HepG2 (cell line): ENCODE measurements around the gene SYT8. TPM values are rescaled to one million over a fixed set of nuclear protein-coding genes. Genes with fewer than 3 reads are reported as not detected.

Experiments
- ARNT2 ChIP-seq: sonication (generic); formaldehyde crosslinking; IDR thresholded peaks from 2 replicates; pipeline ENCODE4 v1.8.0; 2022; ENCODE audit warnings: mild to moderate bottlenecking, low read depth, missing genetic modification reagents, moderate library complexity
- ELF1 ChIP-seq: sonication (generic); formaldehyde crosslinking; IDR thresholded peaks from 2 replicates; pipeline ENCODE4 v1.4.0; 2020; ENCODE audit warnings: missing genetic modification reagents
- MED8 ChIP-seq: sonication (generic); formaldehyde crosslinking; IDR thresholded peaks from 2 replicates; pipeline ENCODE4 v1.8.1; 2023; ENCODE audit warnings: mild to moderate bottlenecking, missing genetic modification reagents; ENCODE audit not compliant: insufficient replicate concordance
- RCOR2 ChIP-seq: IDR thresholded peaks from 2 replicates; pipeline ENCODE4 v1.6.1; 2016; ENCODE audit warnings: missing biosample characterization, missing genetic modification reagents
- SOX13 ChIP-seq, 3 experiments: fragments of 450-650 bp in 1 of 3; sonication (generic) in 1 of 3; formaldehyde crosslinking in 1 of 3; IDR thresholded peaks in 2 of 3; conservative IDR thresholded peaks in 1 of 3; 2 replicates each; pipeline versions ENCODE4 v1.5.0 to v1.6.1; 2016 to 2020; ENCODE audit warnings: antibody characterized with exemption in 1 of 3, mild to moderate bottlenecking in 1 of 3, missing compliant biosample characterization in 1 of 3, missing genetic modification reagents in 1 of 3, moderate library complexity in 1 of 3
- SRSF4 ChIP-seq: fragments of 200-400 bp; formaldehyde crosslinking; IDR thresholded peaks from one replicate; pipeline ENCODE4 v1.6.1; 2018; ENCODE audit warnings: mild to moderate bottlenecking, low read depth, low read length, moderate library complexity; ENCODE audit not compliant: poor library complexity, severe bottlenecking
- TCF7L2 ChIP-seq: IDR thresholded peaks from 2 replicates; pipeline ENCODE4 v1.6.1; 2011; ENCODE audit warnings: mild to moderate bottlenecking, low read depth, low read length, moderate library complexity
- TOE1 ChIP-seq: sonication (generic); formaldehyde crosslinking; IDR thresholded peaks from 2 replicates; pipeline ENCODE4 v1.4.0; 2020; ENCODE audit warnings: mild to moderate bottlenecking, missing genetic modification reagents
- WIZ ChIP-seq: sonication (generic); formaldehyde crosslinking; IDR thresholded peaks from 2 replicates; pipeline ENCODE4 v1.5.1; 2020; ENCODE audit warnings: mild to moderate bottlenecking, missing genetic modification reagents
- ZBTB3 ChIP-seq: sonication (generic); formaldehyde crosslinking; IDR thresholded peaks from 2 replicates; pipeline ENCODE4 v1.4.0; 2020; ENCODE audit warnings: low read depth, mild to moderate bottlenecking, moderate library complexity, missing genetic modification reagents, borderline replicate concordance
- ZMYM3 ChIP-seq: sonication (generic); formaldehyde crosslinking; IDR thresholded peaks from 2 replicates; pipeline ENCODE4 v1.5.1; 2020; ENCODE audit warnings: mild to moderate bottlenecking, missing genetic modification reagents
- ZNF260 ChIP-seq: sonication (generic); formaldehyde crosslinking; IDR thresholded peaks from 2 replicates; pipeline ENCODE4 v1.4.0; 2020; ENCODE audit warnings: missing genetic modification reagents, low read depth, mild to moderate bottlenecking, borderline replicate concordance
- ZNF350 ChIP-seq: sonication (generic); formaldehyde crosslinking; IDR thresholded peaks from 2 replicates; pipeline ENCODE4 v1.4.0; 2020; ENCODE audit warnings: mild to moderate bottlenecking, low read depth, missing genetic modification reagents, borderline replicate concordance
- ZNF569 ChIP-seq: sonication (generic); formaldehyde crosslinking; IDR thresholded peaks from 2 replicates; pipeline ENCODE4 v1.5.0; 2020; ENCODE audit warnings: mild to moderate bottlenecking, missing genetic modification reagents, moderate library complexity, borderline replicate concordance
- ZNF598 ChIP-seq: sonication (generic); formaldehyde crosslinking; IDR thresholded peaks from 2 replicates; pipeline ENCODE4 v1.5.1; 2020; ENCODE audit warnings: mild to moderate bottlenecking, missing genetic modification reagents, borderline replicate concordance
- ZNF816 ChIP-seq: sonication (generic); formaldehyde crosslinking; IDR thresholded peaks from 2 replicates; pipeline ENCODE4 v1.8.0; 2022; ENCODE audit warnings: missing genetic modification reagents, mild to moderate bottlenecking, borderline replicate concordance
- ZNF839 ChIP-seq: sonication (generic); formaldehyde crosslinking; IDR thresholded peaks from 2 replicates; pipeline ENCODE4 v1.4.0; 2020; ENCODE audit warnings: missing genetic modification reagents, mild to moderate bottlenecking, borderline replicate concordance
- ZNF878 ChIP-seq: sonication (generic); formaldehyde crosslinking; IDR thresholded peaks from 2 replicates; pipeline ENCODE4 v1.8.1; 2023; ENCODE audit warnings: mild to moderate bottlenecking, missing genetic modification reagents, moderate library complexity
- polyA plus RNA-seq, 8 experiments: library from polyadenylated mRNA; depleted of rRNA in 3 of 8; stranded (reverse) in 7 of 8; unstranded in 1 of 8; fragments of >200 nt; fragmentation: Illumina TruSeq in 4 of 8; extraction: Trizol in 4 of 8; gene quantifications; 2 replicates each; pipeline versions ENCODE4 v1.2.1 to v1.2.3, GENCODE V29; 2011 to 2016; ENCODE audit warnings: low read depth in 4 of 8, missing spikeins in 1 of 8, mixed read lengths in 1 of 8; ENCODE audit not compliant: insufficient read depth in 1 of 8
- total RNA-seq, 5 experiments: library from RNA; depleted of rRNA; stranded (reverse); fragments of >200 nt; fragmentation: Illumina TruSeq; extraction: Trizol; gene quantifications; 2 replicates each; pipeline ENCODE4 v1.2.3, GENCODE V29; 2016; ENCODE audit warnings: low read depth in 1 of 5
- TF ChIP-seq, protein P1 (sequence below): sonication (generic); formaldehyde crosslinking; IDR thresholded peaks from 2 replicates; pipeline ENCODE4 v1.4.0; 2020; ENCODE audit warnings: missing genetic modification reagents
- TF ChIP-seq, protein P2 (sequence below): sonication (generic); formaldehyde crosslinking; IDR thresholded peaks from 2 replicates; pipeline ENCODE4 v1.4.0; 2020; ENCODE audit warnings: mild to moderate bottlenecking, missing genetic modification reagents
- TF ChIP-seq, protein P3 (sequence below): sonication (generic); formaldehyde crosslinking; IDR thresholded peaks from 2 replicates; pipeline ENCODE4 v1.4.0; 2020; ENCODE audit warnings: mild to moderate bottlenecking, missing genetic modification reagents
- TF ChIP-seq, protein P4 (sequence below): sonication (generic); formaldehyde crosslinking; IDR thresholded peaks from 2 replicates; pipeline ENCODE4 v1.8.1; 2023; ENCODE audit warnings: missing genetic modification reagents, mild to moderate bottlenecking, borderline replicate concordance

The SYT8 gene
- total and polyA plus RNA-seq, 2 of the 13 experiments (the other 11 are each of a cell fraction or from before 2014, with no cell fraction given) = 0.60 to 2.3 TPM

DNA sequence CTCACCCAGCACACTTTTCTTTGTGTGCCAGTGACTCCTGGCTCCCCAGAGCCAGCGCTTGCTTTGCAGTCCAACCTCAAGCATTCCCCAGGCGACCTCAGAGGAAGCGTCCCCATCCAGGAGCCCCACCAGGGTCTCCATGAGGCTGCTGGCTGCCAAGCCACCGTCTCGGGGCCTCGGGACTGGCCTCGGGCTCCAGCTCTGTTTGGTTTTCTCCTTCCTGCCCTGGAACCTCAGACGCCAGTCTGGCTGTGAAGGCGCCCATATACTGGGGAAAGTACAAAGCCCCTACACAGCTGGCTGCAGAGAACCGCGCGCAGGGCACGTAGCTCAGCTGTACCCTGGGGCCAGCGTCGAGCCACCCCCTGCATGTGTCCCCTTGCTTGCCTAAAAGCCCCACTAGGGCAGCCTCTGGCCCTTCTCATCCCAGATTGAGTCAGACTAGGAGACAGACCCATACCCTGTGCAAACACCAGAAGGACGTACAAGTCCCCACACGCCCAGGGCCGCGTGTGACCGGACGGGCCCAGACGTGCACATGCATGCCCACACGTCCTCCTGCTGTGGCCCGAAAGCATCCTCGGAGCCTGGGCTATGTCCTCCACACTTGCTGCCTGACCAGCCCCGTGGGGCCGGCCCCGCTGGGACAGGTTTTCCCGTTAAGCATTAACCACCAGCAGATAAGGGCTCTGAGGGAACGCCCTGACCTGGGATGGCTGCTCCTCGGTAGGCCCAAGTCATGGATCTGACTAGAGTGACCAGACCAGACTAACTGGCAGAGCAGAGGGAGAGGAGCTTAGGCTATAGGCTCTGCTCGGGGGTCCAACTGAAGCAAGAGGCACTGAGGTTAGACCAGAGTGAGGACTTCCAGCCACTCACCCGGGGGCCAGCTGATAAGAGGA lies 4.2 kb upstream of the SYT8 start (continued):
- TF ChIP-seq, protein P1, sequence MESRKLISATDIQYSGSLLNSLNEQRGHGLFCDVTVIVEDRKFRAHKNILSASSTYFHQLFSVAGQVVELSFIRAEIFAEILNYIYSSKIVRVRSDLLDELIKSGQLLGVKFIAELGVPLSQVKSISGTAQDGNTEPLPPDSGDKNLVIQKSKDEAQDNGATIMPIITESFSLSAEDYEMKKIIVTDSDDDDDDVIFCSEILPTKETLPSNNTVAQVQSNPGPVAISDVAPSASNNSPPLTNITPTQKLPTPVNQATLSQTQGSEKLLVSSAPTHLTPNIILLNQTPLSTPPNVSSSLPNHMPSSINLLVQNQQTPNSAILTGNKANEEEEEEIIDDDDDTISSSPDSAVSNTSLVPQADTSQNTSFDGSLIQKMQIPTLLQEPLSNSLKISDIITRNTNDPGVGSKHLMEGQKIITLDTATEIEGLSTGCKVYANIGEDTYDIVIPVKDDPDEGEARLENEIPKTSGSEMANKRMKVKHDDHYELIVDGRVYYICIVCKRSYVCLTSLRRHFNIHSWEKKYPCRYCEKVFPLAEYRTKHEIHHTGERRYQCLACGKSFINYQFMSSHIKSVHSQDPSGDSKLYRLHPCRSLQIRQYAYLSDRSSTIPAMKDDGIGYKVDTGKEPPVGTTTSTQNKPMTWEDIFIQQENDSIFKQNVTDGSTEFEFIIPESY (CRISPR knock-in tag) = no peak
- TF ChIP-seq ZNF598 (CRISPR knock-in tag) = peak; percentile 83; the same call in 1 of the 2 replicates
- no peak for TF ChIP-seq ZBTB3
- TF ChIP-seq WIZ (CRISPR knock-in tag) = no peak
- TF ChIP-seq ELF1 = no peak
- TF ChIP-seq TOE1 (CRISPR knock-in tag) = no peak
- TF ChIP-seq ZNF839 = no peak
- peak; percentile 99 for TF ChIP-seq ZMYM3
- TF ChIP-seq, protein P2, sequence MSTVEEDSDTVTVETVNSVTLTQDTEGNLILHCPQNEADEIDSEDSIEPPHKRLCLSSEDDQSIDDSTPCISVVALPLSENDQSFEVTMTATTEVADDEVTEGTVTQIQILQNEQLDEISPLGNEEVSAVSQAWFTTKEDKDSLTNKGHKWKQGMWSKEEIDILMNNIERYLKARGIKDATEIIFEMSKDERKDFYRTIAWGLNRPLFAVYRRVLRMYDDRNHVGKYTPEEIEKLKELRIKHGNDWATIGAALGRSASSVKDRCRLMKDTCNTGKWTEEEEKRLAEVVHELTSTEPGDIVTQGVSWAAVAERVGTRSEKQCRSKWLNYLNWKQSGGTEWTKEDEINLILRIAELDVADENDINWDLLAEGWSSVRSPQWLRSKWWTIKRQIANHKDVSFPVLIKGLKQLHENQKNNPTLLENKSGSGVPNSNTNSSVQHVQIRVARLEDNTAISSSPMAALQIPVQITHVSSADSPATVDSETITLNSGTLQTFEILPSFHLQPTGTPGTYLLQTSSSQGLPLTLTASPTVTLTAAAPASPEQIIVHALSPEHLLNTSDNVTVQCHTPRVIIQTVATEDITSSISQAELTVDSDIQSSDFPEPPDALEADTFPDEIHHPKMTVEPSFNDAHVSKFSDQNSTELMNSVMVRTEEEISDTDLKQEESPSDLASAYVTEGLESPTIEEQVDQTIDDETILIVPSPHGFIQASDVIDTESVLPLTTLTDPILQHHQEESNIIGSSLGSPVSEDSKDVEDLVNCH = no peak
- TF ChIP-seq TCF7L2 = no peak
- TF ChIP-seq SOX13 (IDR thresholded peaks at IDR 0.05) = no peak; the same call in 1 of the 2 replicates
- TF ChIP-seq SOX13 (CRISPR knock-in tag; conservative IDR thresholded peaks at IDR 0.05 in 1 of 2, IDR thresholded peaks at IDR 0.05 in 1 of 2) = 0 out of 4 replicates have a peak, but pooled peaks of 1 of the 2 experiments have one; percentile 23
- no peak for TF ChIP-seq SRSF4
- TF ChIP-seq, protein P3, sequence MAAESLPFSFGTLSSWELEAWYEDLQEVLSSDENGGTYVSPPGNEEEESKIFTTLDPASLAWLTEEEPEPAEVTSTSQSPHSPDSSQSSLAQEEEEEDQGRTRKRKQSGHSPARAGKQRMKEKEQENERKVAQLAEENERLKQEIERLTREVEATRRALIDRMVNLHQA (CRISPR knock-in tag) = 0 out of 2 replicates have a peak, but pooled peaks have one; percentile 28
- no peak for TF ChIP-seq ZNF816
- TF ChIP-seq, protein P4, sequence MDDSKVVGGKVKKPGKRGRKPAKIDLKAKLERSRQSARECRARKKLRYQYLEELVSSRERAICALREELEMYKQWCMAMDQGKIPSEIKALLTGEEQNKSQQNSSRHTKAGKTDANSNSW (CRISPR knock-in tag) = no peak
- peak; percentile 82; the same call in 1 of the 2 replicates for TF ChIP-seq ARNT2 (CRISPR knock-in tag)
- no peak for TF ChIP-seq ZNF878 (CRISPR knock-in tag)
- peak; percentile 57 for TF ChIP-seq ZNF350 (CRISPR knock-in tag)
- no peak for TF ChIP-seq ZNF260
- TF ChIP-seq ZNF569 (CRISPR knock-in tag) = no peak
- TF ChIP-seq MED8 (CRISPR knock-in tag) = peak; percentile 94
- TF ChIP-seq RCOR2 (CRISPR knock-in tag) = peak; percentile 89
